Stimulated activated CD4-positive, alpha-beta T cell treated with anti-CD3 and anti-CD28 coated beads, Interleukin-2, amount 100 ng/mL, for 48 hours (primary cell): Measurements from ENCODE around the gene SANBR.
"Not testable (repeated sequence)": the region's sequence is repeated elsewhere in the genome, so short reads cannot be mapped to it uniquely, and the experiment has no call there.

Experiments
- DNase-seq, 2 donors: peaks; one replicate each; pipeline ENCODE4 v3.0.0-alpha.2; 2020

Gene SANBR

DNA sequence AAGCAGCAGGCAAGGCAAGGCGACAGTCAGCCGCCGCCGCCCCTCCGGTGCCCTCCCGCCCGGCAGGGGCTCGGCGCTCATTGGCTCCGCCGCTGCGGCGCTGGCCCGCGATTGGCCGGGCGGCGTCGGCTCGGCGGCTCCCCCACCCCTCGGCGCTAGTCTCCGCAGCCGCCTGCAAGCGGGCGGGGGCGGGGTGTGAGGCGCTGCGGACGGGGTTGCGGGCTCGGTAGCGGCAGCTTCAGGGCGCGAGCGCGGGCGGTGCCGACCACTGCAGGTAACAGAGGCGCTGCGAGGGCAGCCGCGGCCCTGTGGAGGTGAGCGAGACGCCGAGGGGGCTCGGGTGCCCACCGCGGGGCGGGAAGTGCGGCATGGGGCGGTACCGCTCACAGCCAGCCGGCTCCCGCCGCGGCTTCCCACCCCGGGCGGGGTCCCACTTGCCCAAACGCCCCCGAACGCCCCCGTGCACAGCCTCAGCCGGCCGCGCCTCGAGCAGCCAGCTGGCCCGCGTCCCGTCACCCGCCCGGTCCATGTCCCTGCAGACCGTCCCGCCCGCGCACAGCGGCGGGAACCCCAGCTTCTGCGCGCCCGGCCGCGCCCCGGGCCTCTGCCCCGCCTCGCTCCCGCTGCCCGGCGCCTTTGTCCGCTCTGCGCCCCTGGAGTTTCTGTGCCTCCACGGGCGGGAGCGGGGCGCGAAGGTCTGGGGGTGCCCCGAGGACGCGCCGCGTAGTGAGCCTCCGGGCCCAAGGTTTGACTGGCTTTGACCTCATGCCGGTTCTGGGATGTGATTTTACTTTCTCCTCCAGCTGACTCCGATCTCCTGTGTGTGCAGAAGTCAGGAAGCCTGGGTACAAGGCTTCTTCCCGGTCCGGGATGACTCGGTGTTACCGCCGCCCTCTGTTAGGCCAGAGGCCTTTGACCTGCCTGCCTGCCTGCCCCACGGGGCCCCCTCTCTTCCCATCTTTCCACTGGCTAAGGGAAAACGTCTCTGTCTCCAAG, at the start of gene SANBR:
Gene SANBR, plus strand, starts transcription at position 158 of the 996 bp plus-strand sequence. CDS start 4,480 bp downstream, outside the sequence.
- DNase-seq, result peak; percentile 72 to 77

- no peak for DNase-seq
Measured at GRCh38 chr2:61015976-61016375, 49.7 kb upstream of the SANBR start.

- peak; percentile 38 to 47 for DNase-seq
Measured at GRCh38 chr2:61016392-61017002, 49.2 kb upstream of the SANBR start.

GRCh38 chr2:61017003-61017555, 48.6 kb upstream of the SANBR start:
- DNase-seq, result peak; percentile 58 to 62

DNA sequence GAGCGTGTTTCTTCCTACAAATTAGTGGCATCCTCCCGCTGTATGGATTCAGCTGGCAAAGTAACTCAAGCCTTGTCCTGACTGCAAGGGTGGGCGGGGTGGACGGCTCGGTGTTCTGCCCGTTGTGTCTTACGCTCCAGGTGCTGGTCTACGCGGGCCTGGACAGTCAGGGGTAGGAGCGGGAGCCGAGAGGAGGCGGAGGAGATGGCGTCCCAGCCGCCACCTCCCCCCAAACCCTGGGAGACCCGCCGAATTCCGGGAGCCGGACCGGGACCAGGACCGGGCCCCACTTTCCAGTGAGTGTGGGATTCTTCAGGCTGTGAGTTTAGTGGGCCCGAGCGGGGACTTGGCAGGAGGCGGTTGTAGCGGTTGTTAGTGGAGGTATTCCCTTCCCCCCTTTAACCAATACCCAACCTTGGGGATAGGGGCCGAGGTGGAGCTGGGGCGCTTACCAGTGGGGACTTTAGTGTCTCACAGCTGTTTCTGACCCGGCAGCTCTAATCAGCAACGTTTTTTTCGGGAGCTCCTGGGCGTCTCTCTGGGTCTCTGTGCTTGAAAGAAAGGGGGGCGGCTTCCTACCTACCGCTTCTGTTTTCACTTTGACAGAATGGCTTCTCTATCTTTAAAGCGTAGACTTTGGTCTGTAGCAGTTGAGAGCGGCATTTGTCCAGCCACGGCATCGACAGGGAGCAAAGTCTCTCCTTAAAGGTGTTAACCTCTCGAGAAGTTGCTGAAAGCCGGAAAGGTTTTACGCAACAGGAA, 47.9 kb upstream of the SANBR start, which contains the start of the genes PEX13 and PUS10:
Gene PEX13, plus strand, starts transcription at position 165 of the 762 bp plus-strand sequence. Its CDS starts 40 bp downstream, at position 205.
Gene PUS10, minus strand, starts transcription at position 700 of the 762 bp plus-strand sequence. CDS start 6,365 bp downstream, outside the sequence.
- peak; percentile 57 to 65 for DNase-seq

DNA sequence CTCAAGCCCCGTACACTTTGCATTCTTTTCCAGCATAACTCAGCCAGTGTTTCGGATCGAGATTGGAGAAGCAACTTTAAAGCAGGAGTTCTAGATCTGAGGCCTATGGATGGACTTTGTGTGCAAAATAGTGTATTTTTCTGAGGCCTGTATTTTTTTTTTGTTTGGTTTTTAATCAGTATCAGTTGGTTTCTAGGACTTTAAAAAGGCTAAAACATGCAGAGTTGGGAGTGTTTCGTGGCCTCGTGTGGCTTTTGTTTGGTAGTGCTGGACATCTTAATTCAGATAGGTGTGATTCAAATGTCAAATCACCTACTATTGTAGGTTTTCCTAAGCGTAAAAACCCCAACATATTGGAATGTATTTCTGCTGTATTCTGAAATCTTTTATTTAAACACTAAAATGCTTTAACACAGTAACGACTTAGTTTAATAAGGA, 47.3 kb upstream of the SANBR start:
- no peak for DNase-seq

DNA sequence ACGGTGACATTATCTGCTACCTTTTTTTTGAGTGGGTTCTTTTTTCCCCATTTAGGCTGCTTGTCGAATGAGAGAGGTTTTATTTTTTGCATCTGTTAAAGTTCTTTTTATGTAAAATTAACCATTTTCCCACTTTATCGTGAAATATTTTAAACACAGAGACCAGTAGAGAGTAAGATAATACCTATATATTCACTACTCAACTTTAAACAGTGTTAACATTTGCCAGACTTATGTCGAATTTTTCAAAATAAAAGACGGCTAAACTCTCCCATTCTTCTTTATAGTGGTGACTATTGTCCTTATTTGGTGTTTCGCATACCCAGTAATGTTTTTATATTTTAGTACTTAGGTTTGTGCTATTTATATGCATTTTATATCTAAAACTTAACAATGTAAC, 46.9 kb upstream of the SANBR start:
- DNase-seq, result no peak

GRCh38 chr2:61021228-61021660, 44.4 kb upstream of the SANBR start:
- no peak for DNase-seq

- no peak for DNase-seq
Measured at GRCh38 chr2:61023670-61024069, 42.0 kb upstream of the SANBR start.

DNA sequence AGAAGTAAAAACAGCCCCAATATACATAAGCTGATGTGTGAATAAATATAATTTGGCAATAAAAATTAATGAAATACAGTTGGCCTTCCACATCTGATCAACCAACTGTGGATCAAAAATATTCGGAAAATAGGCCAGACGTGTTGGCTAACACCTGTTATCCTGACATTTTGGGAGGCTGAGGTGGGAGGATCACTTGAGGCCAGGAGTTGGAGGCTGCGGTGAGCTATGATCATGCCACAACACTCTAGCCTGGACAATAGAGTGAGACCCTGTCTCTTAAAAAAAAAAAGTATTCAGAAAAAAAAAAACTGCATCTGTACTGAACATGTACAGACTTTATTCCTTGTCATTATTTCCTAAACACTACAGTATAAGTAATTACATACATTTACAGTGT, 36.1 kb upstream of the SANBR start:
- no peak for DNase-seq

DNA sequence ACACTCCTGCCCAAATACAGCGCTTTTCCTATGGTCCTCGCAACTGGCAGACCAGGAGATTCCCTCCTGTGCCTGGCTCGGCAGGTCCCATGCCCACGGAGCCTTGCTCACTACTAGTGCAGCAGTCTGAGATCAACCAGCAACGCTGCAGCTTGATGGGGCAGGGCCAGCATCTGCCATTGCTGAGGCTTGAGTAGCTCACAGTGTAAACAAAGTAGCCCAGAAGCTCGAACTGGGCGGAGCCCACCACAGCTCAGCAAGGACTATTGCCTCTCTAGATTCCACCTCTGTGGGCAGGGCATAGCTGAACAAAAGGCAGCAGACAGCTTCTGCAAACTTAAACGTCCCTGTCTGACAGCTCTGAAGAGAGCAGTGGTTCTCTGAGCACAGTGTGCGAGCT, 31.1 kb upstream of the SANBR start:
- DNase-seq, result not testable (repeated sequence)

- DNase-seq, result not testable (repeated sequence)
Measured at GRCh38 chr2:61036643-61037042, 29.0 kb upstream of the SANBR start.

- DNase-seq, result no peak
Measured at GRCh38 chr2:61042807-61043206, 22.9 kb upstream of the SANBR start.

DNA sequence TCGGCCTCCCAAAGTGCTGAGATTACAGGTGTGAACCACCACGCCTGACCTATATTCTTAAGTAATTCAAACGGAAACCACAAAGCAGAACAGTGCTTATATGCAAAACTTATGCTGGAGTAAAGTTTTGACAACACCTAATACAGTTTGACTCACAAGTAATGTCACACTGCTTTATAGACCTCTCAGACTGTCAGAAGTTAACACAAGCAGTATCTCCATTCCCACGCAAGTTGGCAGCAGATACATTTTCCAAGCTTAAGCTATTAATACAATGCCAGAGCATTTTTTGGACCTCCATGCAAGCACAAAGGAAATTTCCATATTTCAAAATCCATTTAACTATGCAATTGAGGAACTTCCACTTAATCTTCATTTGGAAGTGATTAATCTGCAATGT, 21.0 kb upstream of the SANBR start:
- no peak for DNase-seq

DNA sequence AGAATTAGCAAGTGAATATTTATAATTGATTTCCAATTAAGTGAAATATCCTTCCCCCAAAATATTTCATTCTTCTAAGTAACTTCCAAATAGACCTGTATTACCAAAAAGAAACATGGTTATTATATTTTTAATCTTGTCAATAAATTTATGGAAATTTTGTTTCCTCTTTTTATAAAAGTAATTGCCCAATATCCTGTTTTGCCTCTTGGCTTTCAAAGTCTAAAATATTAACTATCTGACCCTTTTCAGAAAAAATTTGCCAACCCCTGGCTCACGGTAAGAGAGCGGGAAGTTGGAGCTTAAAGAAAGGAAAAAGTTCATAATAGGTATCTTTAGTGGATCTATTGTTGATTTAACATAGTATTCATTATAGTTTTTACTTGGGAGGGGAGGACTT, 20.4 kb upstream of the SANBR start:
- DNase-seq, result no peak

- DNase-seq, result no peak
Measured at GRCh38 chr2:61045999-61046398, 19.7 kb upstream of the SANBR start.

DNA sequence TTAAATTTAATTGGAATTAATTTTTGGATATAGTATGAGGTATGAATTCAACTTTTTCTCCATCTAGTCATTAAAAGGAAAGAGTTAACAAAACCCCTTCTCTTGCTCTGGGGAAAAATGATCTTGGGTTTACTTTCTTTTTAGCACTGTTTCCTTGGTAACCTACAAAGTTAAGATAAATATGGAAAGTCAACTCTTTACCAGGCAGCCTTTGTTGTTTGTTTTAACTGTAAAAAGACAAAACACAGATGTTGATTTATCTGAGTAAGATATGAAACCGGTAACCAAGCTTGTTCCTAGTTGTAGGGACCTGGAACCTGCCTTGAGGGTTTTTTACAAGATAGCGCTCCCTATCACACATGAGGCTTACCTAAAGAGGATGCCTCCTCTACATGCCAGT, 10.1 kb upstream of the SANBR start:
- DNase-seq, result no peak

GRCh38 chr2:61057562-61057961, 8.1 kb upstream of the SANBR start:
- no peak for DNase-seq

DNA sequence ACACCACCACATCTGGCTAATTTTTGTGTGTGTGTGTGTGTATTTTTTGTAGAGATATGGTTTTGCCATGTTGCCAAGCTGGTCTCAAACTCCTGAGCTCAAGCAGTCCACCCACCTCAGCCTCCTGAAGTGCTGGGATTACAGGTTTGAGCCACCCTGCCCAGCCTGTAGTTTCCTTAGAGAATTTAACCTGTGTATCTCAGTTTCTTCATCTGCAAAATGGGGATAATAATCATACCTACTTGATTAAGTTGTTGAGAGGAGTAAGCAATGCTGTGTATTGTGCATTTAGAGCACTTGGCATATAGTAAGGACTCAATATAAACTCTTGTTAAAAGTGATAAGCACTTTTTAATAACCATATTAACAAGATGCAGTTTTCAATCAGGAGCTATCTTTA, 6.3 kb upstream of the SANBR start:
- DNase-seq, result no peak

- DNase-seq, result no peak
Measured at GRCh38 chr2:61074100-61074499, 8.4 kb downstream of the SANBR start.

DNA sequence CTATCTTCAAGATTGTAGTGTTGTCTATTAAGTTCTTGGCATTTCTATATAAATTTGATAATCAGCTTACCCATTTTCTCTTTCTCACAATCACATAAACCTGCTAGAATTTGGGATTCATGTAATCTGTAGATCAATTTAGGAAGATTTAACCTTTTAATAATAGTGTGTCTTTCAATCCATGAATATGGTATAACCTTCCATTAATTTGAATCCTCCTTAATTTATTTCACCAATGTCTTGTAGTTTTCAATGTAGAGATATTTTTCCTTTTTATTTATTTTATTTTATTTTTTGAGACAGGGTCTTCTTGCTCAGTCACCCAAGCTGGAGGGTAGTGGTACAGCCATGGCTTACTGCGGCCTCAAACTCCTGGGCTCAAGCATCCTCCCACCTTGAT, 20.2 kb downstream of the SANBR start:
- DNase-seq, result no peak

GRCh38 chr2:61089797-61090196, 24.1 kb downstream of the SANBR start:
- no peak for DNase-seq
